GM18907 (cell line): ENCODE measurements around the gene SLC25A34.

Source experiments
- ATAC-seq: cut with Tn5 transposase; IDR thresholded peaks from one replicate; pipeline ENCODE4 v1.9.1; 2021; ENCODE audit warnings: mild to moderate bottlenecking, moderate library complexity; ENCODE audit not compliant: unreplicated experiment

The SLC25A34 gene

DNA sequence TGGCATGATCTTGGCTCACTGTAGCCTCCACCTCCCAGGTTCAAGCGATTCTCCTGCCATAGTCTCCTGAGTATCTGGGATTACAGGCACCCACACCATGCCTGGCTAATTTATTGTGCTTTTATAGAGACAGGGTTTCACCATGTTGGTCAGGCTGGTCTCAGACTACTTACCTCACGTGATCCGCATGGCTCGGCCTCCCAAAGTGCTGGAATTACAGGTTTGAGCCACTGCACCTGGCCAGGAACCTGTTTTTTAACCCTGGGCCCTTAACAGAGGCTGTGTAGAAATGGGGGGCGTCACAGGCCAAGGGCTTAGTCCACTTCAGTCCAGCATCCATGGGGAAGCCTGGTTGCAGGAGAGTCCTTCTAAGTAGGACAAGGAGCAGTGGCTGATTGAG is 31.9 kb downstream of the SLC25A34 start:
- no peak for ATAC-seq

DNA sequence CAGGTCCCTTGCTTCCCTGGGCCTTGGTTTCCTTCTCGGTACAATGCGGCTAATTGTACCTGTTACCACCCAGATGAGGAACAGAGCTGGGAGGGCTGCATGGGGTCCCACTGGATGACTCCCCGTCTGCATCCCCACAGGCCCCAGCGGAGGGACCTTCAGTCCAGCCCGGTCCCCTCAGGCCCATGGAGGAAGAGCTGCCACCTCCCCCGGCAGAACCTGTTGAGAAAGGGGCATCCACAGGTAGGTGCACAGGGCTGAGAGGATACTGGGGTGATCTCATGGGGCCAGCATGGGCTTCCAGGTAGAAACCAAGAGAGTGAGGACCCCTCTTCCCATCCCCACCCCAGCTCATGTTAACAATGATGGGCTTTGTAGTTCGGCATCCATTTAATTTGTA is 32.3 kb downstream of the SLC25A34 start:
- ATAC-seq, result no peak

DNA sequence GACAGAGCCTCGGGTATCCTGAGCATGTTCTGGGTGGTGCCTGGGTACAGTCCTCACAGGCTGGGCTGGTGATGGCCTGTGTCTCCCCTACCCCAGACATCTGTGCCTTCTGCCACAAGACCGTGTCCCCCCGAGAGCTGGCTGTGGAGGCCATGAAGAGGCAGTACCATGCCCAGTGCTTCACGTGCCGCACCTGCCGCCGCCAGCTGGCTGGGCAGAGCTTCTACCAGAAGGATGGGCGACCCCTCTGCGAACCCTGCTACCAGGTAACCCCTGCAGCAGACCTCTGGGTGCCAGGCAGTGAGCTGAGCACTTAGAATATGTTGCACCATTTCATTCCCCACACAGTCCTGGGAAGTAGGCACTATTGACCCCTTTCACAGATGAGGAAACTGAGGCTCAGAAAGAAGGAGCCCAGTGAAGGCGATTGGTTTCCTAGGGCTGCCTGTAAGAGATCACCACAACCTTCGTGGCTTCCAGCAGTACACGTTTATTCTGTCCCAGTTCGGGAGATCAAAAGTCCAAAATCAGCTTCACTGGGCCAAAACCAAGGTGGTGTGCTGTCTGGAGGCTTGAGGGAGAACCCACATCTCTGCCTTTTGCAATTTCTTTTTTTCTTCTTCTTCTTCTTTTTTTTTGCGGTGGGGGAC is 34.4 kb downstream of the SLC25A34 start:
- ATAC-seq, result no peak

DNA sequence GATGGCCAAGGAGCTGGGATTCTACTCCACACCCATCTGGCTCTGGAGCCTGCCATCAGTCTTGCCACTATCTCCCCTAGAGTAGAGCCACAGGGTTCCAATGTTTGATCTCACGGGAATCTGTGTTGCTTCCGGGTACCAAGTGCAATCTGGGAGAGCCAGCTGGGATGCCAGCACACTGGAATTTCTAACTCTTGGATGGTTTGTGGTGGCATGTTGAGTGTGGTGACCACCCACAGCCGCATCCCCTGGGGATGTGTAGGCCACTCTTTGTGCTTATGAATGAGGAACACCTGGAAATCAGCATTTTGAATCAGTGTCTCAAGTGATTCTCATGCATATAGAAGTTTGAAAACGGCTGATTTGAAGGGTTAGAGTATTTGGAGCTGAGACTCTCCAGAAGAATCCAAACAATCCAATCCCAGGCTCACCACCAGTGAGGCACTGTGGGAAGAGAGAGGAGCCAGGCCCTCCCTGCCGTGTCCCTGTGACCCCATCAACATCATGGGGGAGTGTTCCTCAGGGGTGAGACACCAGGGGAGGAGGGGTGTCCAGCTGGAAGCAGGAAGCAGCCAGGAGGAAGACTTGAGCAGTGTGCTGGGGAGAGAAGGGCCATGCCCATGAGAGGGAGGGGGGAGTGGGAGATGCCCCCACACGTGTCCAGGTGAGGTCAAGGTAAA is 35.9 kb downstream of the SLC25A34 start:
- ATAC-seq, result no peak

DNA sequence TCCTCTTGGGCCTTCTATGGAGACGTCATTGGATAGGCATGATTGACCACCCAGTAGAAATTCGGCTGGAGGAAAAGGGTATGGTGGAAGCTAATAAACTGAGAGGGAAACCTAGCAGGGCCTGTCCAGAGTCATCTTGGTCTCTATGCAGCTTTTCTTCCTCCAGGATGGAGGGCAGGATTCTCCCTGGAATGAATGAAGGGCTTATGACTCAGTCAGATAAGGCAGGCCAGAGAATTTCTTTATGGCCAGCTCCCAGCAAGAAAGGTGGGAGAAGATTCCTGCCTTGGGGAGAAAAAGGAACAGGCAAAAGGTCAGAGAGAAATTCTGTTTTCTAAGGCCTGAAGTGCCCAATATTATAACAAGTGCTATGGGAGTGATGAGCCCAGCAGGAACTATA is 39.6 kb downstream of the SLC25A34 start:
- ATAC-seq, result no peak

DNA sequence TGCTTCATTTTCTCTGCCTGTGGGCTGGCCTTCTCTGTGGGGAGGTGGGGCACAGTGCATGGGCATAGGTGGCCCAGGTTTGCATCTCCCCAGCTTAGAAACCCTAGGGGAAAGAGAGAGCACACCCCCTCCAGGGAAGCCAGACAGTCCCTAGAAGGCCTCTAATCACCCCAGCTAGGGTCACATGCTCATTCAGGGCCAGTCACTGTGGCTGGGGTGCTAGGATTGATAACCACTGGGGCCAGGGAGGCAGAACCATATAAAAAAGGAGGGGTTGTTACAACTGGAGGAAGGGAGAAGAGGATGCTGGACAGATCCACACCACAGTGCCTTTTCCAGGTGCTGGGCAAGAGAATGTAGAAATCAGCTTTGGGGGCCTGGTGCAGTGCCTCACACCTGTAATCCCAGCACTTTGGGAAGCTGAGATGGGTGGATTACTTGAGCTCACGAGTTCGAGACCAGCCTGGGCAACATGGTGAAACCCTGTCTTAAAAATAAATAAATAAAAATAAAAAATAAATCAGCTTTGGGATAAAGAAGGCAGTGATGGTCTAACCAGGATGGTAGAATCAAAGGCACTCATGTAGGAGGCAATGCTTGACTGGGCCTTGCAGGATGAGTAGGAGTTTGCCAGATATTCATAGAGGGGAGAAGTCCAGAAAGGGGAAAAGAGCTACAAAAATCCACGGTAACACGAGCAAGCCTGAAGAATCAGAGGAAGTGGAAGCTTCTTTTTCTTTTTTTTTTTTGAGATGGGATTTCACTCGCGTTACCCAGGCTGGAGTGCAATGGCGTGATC is 42.0 kb downstream of the SLC25A34 start:
- ATAC-seq, result no peak

DNA sequence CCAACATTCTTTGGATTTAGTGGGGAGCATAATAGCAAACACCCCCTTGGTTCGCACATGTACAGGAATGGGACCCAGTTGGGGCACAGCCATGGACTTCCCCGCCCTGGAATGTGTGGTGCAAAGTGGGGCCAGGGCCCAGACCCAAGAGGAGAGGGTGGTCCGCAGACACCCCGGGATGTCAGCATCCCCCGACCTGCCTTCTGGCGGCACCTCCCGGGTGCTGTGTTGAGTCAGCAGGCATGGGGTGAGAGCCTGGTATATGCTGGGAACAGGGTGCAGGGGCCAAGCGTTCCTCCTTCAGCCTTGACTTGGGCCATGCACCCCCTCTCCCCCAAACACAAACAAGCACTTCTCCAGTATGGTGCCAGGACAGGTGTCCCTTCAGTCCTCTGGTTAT is 49.6 kb downstream of the SLC25A34 start:
- no peak for ATAC-seq

DNA sequence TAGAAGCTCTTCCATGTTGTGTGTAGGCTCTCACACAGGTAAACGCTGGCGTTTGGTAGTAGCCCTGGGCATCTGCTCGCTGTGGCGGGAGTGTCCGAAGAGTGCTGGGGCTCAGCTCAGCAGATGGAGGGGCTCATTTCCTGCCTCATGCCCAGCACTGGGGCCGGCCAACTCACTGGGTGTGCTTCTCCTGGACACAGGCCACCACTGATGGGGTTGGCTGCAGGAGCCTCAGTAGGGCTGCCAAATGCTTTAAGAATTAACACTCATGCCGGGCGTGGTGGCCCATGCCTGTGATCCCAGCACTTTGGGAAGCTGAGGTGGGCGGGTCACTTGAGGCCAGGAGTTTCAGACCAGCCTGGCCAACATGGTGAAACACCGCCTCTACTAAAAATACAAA is 50.5 kb downstream of the SLC25A34 start:
- no peak for ATAC-seq

DNA sequence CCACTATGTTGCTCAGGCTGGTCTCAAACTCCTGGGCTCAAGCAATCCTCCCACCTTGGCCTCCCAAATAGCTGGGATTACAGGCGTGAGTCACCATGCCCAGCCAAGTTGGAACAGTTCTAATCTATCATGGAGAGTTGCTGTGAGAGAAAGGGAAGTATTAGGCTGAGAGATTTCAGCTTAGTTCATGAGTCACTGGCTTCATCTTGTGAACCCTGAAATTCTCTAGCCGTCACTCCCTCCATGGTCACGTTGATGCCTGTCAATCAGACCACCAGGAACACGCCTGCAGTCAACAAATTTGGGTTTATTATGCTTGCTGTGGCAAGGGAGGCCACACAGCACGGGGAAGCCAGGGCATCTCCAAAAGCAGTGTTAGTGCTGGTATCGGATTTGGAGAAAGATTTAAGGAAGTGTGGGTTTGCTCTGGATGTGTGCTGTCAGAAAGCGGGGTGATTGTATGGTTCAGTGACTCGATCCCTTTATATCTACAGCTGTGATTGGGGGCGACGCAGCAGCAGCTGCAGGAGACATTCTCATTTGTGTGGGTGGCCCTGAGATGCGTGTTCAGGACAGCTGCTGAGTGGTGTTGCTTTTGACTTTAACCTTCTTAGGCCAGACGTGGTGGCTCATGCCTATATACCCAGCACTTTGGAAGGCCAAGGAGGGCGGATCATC is 52.7 kb downstream of the SLC25A34 start:
- ATAC-seq, result no peak
